Measurements from ENCODE around the gene ARSB. TPM values are rescaled to one million over a fixed set of nuclear protein-coding genes. Genes with fewer than 3 reads are reported as not detected.

Gene ARSB
- total RNA-seq, 1 experiment from 2014 or later: 5.2 TPM

- TF ChIP-seq CTCF (IDR thresholded peaks at IDR 0.05; ENCODE audit: unreplicated experiment): no peak
- Mint-ChIP-seq H3K27me3 (ENCODE audit: insufficient read depth, unreplicated experiment) (no peaks in the 10 kb centered on the region), H3K4me1 (ENCODE audit: insufficient read depth, unreplicated experiment) (no peaks in the 10 kb centered on the region), H3K4me3 (ENCODE audit: unreplicated experiment) (no peak overlapping the region), H3K27ac (ENCODE audit: low read depth, unreplicated experiment) (no peak overlapping the region), H3K9me3 (ENCODE audit: unreplicated experiment) (no peaks in the 10 kb centered on the region), H3K36me3 (ENCODE audit: insufficient read depth, unreplicated experiment) (no peaks in the 10 kb centered on the region)
- no peak for DNase-seq (ENCODE audit: unreplicated experiment)
- intact Hi-C loops (cut with micrococcal nuclease): no loop called here
- BruUV-seq (replicated peaks): no TSS peak
- ChIA-PET POLR2A (no interaction called here), CTCF (no interaction called here)
Measured at GRCh38 chr5:78833284-78833683, 151.8 kb downstream of the ARSB start.

- no peaks in the 10 kb centered on the region for H3K9me3 Mint-ChIP-seq (ENCODE audit: unreplicated experiment)
- no peak for DNase-seq (ENCODE audit: unreplicated experiment)
- no peak overlapping the region for H3K4me3 Mint-ChIP-seq (ENCODE audit: unreplicated experiment)
- TF ChIP-seq CTCF (IDR thresholded peaks at IDR 0.05; ENCODE audit: unreplicated experiment): no peak
- BruUV-seq (replicated peaks): no TSS peak
- ChIA-PET CTCF (no interaction called here), POLR2A (interaction anchor here (0.6 kb wide), 1 partner anchor 453 kb away, joined by 3 read pairs; no protein-coding TSS in a partner anchor)
- intact Hi-C loops (cut with micrococcal nuclease): no loop called here
- no peak overlapping the region for H3K27ac Mint-ChIP-seq (ENCODE audit: low read depth, unreplicated experiment)
- no peaks in the 10 kb centered on the region for H3K36me3 Mint-ChIP-seq (ENCODE audit: insufficient read depth, unreplicated experiment)
- H3K27me3 Mint-ChIP-seq (ENCODE audit: insufficient read depth, unreplicated experiment): no peaks in the 10 kb centered on the region
- no peaks in the 10 kb centered on the region for H3K4me1 Mint-ChIP-seq (ENCODE audit: insufficient read depth, unreplicated experiment)
Measured at GRCh38 chr5:78830528-78831046, 154.5 kb downstream of the ARSB start.

- no peak for DNase-seq (ENCODE audit: unreplicated experiment)
- Mint-ChIP-seq H3K27me3 (ENCODE audit: insufficient read depth, unreplicated experiment) (no peaks in the 10 kb centered on the region), H3K36me3 (ENCODE audit: insufficient read depth, unreplicated experiment) (no peaks in the 10 kb centered on the region), H3K4me1 (ENCODE audit: insufficient read depth, unreplicated experiment) (no peaks in the 10 kb centered on the region), H3K4me3 (ENCODE audit: unreplicated experiment) (no peak overlapping the region), H3K27ac (ENCODE audit: low read depth, unreplicated experiment) (no peak overlapping the region), H3K9me3 (ENCODE audit: unreplicated experiment) (no peaks in the 10 kb centered on the region)
- no TSS peak for BruUV-seq (replicated peaks)
- no peak for TF ChIP-seq CTCF (IDR thresholded peaks at IDR 0.05; ENCODE audit: unreplicated experiment)
- intact Hi-C loops (cut with micrococcal nuclease): no loop called here
- ChIA-PET POLR2A (no interaction called here), CTCF (interaction anchor here (0.6 kb wide), 1 partner anchor 9 kb away, joined by 6 read pairs; no protein-coding TSS in a partner anchor)
Measured at GRCh38 chr5:78829811-78830527, 155.1 kb downstream of the ARSB start.

- no peak overlapping the region for H3K27ac Mint-ChIP-seq (ENCODE audit: low read depth, unreplicated experiment)
- no TSS peak for BruUV-seq (replicated peaks)
- TF ChIP-seq CTCF (IDR thresholded peaks at IDR 0.05; ENCODE audit: unreplicated experiment): no peak
Measured at GRCh38 chr5:78827725-78828124, 157.4 kb downstream of the ARSB start.

More at GRCh38 chr5:78827725-78828124, 157.4 kb downstream of the ARSB start:
- intact Hi-C loops (cut with micrococcal nuclease): no loop called here
- no peaks in the 10 kb centered on the region for H3K27me3 Mint-ChIP-seq (ENCODE audit: insufficient read depth, unreplicated experiment)
- no peak overlapping the region for H3K4me3 Mint-ChIP-seq (ENCODE audit: unreplicated experiment)
- no peaks in the 10 kb centered on the region for H3K36me3 Mint-ChIP-seq (ENCODE audit: insufficient read depth, unreplicated experiment)
- POLR2A ChIA-PET: no interaction called here
- no peaks in the 10 kb centered on the region for H3K9me3 Mint-ChIP-seq (ENCODE audit: unreplicated experiment)
- no peak for DNase-seq (ENCODE audit: unreplicated experiment)
- H3K4me1 Mint-ChIP-seq (ENCODE audit: insufficient read depth, unreplicated experiment): no peaks in the 10 kb centered on the region
- CTCF ChIA-PET: no interaction called here
